ENCODE results near the gene ZNF429. TPM values are rescaled to one million over a fixed set of nuclear protein-coding genes. Genes with fewer than 3 reads are reported as not detected.
"Not testable (repeated sequence)": the region's sequence is repeated elsewhere in the genome, so short reads cannot be mapped to it uniquely, and the experiment has no call there.

The ZNF429 gene
- total RNA-seq, 1 donor: 4.3 TPM

DNA sequence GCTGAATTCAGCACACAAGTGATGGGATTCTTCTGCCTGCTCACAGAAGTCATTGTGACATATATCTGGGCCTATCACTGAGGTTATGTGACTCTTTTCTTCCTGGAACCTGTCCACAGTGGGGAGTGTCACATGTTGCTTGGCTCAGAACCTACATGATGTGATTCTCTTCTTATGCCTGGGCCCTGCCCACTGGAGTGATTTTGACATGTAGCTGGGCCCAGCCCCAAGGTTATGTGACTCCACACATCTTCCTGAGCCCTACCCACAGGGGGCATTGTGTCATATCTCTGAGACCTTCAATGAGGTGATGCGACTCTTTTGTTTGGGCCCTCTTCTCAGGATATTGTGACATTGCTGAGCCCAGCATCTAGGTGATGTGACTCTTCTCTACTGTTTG, 17.4 kb upstream of the ZNF429 start:
- DNase-seq (ENCODE audit: low read depth): no peak
- no peak overlapping the region for H3K4me3 ChIP-seq (ENCODE audit: low read depth, low read length)
- TF ChIP-seq, protein P1, sequence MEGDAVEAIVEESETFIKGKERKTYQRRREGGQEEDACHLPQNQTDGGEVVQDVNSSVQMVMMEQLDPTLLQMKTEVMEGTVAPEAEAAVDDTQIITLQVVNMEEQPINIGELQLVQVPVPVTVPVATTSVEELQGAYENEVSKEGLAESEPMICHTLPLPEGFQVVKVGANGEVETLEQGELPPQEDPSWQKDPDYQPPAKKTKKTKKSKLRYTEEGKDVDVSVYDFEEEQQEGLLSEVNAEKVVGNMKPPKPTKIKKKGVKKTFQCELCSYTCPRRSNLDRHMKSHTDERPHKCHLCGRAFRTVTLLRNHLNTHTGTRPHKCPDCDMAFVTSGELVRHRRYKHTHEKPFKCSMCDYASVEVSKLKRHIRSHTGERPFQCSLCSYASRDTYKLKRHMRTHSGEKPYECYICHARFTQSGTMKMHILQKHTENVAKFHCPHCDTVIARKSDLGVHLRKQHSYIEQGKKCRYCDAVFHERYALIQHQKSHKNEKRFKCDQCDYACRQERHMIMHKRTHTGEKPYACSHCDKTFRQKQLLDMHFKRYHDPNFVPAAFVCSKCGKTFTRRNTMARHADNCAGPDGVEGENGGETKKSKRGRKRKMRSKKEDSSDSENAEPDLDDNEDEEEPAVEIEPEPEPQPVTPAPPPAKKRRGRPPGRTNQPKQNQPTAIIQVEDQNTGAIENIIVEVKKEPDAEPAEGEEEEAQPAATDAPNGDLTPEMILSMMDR (IDR thresholded peaks at IDR 0.05; ENCODE audit: insufficient read depth, low read depth, low read length): no peak

DNA sequence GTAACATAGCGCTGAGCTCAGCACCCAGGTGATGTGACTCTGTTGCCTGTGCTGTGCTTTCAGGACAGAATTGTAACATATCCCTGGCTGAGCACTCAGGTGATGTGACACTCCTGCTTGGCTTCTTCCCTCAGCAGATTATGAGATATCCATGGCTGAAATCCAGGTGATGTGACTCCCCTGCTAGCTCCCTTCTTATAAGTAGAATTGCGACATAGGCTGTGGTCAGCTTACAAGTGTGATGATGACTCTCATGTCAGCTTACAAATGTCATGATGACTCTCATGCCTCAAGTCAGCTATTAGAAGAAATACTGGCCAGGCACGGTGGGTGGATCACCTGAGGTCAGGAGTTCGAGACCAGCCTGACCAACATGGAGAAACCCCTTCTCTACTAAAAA, 14.3 kb upstream of the ZNF429 start:
- no peak for DNase-seq (ENCODE audit: low read depth)
- TF ChIP-seq, protein P1 (IDR thresholded peaks at IDR 0.05; ENCODE audit: insufficient read depth, low read depth, low read length): no peak

DNA sequence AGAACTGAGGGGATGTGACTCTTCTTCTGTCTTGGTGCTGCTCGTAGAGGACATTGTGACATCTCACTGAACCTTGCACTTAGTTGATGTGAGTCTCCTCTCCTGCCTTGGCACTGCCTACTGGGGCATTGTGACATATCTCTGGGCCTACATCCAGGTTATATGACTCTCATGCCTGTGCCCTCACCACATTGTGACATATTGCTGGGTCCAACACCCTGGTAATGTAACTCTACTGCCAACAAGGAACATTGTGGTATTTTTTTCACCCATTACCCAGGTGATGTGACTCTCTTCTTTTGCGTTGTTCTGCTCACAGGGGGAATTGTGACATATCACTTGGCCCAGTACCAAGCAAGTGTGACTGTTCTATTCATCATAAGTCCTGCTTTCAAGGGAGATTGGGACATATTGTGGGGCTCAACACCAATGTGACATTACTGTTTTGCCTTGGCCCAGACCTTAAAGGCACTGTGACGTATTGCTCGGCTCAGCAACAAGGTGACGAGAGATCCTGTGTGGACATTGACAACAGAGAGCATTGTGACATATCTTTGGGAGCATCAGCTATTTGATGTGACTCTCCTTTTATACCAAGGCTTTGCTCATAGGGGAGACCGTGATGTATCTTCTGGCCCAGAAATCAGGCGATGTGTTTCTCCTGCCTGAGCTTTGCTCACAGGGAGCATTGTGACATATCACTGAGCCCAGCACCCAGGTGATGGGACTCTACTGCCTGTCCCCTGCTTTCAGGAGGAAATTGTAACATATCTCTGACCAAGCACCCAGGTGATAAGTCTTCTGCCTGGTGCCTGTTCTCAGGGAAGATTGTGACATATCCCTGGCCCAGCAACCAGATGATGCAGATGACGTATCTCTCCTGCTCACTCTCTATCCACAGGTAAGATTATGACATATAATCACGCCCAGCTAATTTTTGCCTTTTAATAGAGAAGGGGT, 12.2 kb upstream of the ZNF429 start:
- TF ChIP-seq, protein P1 (IDR thresholded peaks at IDR 0.05; ENCODE audit: insufficient read depth, low read depth, low read length): no peak
- no peak overlapping the region for H3K4me3 ChIP-seq (ENCODE audit: low read depth, low read length)
- DNase-seq (ENCODE audit: low read depth): no peak

More for the DNA sequence above, 14.3 kb upstream of the ZNF429 start:
- no peak overlapping the region for H3K4me3 ChIP-seq (ENCODE audit: low read depth, low read length)

DNA sequence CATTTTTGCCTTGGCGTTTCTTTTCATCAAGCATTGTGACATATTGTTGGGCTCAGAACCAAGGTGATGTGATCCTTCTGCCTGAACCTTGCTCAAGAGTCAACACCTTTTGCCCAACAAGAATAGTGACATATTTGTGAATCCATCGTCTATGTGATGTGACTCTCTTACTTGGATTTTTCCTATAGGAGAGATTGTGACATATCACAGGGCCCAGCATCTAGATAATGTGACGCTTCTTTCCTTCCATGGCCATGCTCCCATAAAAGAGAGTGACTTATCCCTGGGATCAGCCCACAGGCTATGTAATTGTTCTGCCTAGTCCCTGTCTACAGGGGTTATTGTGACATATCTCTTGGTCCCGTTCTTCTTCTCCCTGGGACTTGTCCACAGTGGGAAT, 8.5 kb upstream of the ZNF429 start:
- TF ChIP-seq, protein P1 (IDR thresholded peaks at IDR 0.05; ENCODE audit: insufficient read depth, low read depth, low read length): no peak
- DNase-seq (ENCODE audit: low read depth): no peak
- H3K4me3 ChIP-seq (ENCODE audit: low read depth, low read length): no peak overlapping the region

DNA sequence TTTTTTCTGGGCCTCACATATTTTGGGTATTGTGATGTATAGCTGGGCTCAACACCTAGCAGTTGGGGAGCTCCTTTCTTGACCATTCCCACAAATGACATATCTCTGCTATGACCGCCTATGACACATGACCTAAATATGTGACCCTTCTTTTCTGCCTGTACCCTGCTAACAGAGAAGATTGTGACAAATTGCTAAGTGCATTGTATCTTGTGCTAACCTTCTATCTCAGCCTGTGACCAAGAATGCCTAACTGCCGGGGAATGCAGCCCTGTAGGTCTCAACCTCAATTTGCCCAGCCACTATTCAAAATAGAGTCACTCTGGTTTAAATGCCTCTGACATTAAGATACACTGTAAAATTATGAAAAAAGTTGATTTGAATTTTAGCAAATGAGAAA, 6.8 kb upstream of the ZNF429 start:
- TF ChIP-seq, protein P1 (IDR thresholded peaks at IDR 0.05; ENCODE audit: insufficient read depth, low read depth, low read length): no peak
- no peak overlapping the region for H3K4me3 ChIP-seq (ENCODE audit: low read depth, low read length)
- no peak for DNase-seq (ENCODE audit: low read depth)

DNA sequence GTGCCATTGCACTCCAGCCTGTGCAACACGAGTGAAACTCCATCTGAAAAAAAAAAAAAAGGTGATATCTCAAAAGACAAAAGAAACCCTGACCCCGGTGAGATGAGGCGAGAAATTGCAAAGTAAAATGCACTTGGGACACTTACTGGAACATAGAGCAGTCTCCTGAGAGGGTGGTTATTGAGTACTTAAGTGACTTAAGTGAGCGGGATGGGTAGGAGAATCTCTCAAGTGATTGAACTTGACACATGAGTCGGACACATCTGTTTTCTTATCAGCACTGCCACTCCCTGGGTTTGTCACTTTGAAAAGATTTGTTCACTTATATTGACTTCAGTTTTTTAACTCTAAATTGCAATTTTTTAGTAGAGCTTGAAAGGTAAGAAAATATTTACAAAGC, 2.8 kb downstream of the ZNF429 start:
- H3K4me3 ChIP-seq (ENCODE audit: low read depth, low read length): no peak overlapping the region
- no peak for DNase-seq (ENCODE audit: low read depth)
- TF ChIP-seq, protein P1 (IDR thresholded peaks at IDR 0.05; ENCODE audit: insufficient read depth, low read depth, low read length): no peak

DNA sequence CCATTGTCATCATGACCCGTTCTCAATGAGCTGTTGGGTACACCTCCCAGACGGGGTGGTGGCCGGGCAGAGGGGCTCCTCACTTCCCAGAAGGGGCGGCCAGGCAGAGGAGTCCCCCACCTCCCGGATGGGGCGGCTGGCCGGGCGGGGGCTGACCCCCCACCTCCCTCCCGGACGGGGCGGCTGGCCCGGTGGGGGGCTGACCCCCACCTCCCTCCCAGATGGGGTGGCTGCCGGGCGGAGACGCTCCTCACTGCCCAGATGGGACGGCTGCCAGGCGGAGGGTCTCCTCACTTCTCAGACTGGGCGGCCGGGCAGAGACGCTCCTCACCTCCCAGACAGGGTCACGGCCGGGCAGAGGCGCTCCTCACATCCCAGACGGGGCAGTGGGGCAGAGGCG, 5.7 kb downstream of the ZNF429 start:
- DNase-seq (ENCODE audit: low read depth); H3K4me3 ChIP-seq (ENCODE audit: low read depth, low read length): not testable (repeated sequence)

DNA sequence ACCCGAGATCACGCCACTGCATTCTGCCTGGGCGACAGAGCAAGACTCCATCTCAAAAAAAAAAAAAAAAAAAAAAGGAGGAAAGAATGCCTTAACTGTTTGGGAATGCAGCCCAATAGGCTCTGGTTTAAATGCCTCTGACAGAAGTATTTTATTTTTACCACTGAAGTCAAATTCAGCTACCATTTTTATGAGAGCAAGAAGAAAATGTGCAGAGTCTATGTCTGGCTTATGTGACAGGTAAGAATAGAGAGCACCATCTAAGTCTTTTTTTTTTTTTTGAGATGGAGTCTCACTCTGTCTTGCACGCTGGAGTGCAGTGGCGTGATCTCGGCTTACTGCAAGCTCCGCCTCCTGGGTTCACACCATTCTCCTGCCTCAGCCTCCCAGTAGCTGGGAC, 7.2 kb downstream of the ZNF429 start:
- not testable (repeated sequence) for DNase-seq (ENCODE audit: low read depth); H3K4me3 ChIP-seq (ENCODE audit: low read depth, low read length)

Data from fibroblast of villous mesenchyme (primary cell).